Right lobe of liver (tissue), 4 donors: ENCODE data around the gene TFIP11.

Source experiments
- CTCF ChIP-seq, 4 donors: fragments of 200-600 bp in 3 of 4; fragments of 450-650 bp in 1 of 4; IDR thresholded peaks; one replicate each; pipeline versions ENCODE4 v1.5.1 to v1.8.0; 2016 to 2022; ENCODE audit warnings: antibody characterized with exemption in 4 of 4, mild to moderate bottlenecking in 2 of 4
- POLR2A ChIP-seq: fragments of 450-650 bp; IDR thresholded peaks from one replicate; pipeline ENCODE4 v1.6.1; 2017; ENCODE audit warnings: antibody characterized with exemption, mild to moderate bottlenecking
- donor health status: DM: no; HTN: no; CAD: no.
- donor health status: DM: no; HTN: no; CAD: no.
- donor health status: DM: no; HTN: yes; CAD: no.

- TF ChIP-seq CTCF (IDR thresholded peaks at IDR 0.05) (no peak), POLR2A (no peak)
Measured at GRCh38 chr22:26544489-26544888, 32.2 kb upstream of the TFIP11 start.
